ENCODE results near the gene FBXO38. TPM values are rescaled to one million over a fixed set of nuclear protein-coding genes. Genes with fewer than 3 reads are reported as not detected.

The FBXO38 gene
- total RNA-seq, 1 donor from 2014 or later, result 51.5 TPM

- peaks cover 21% of the 10 kb centered on the region for H3K36me3 Mint-ChIP-seq
- peaks cover 33% of the 10 kb centered on the region for H3K4me1 Mint-ChIP-seq (ENCODE audit: unreplicated experiment)
- no peaks in the 10 kb centered on the region for H3K9me3 Mint-ChIP-seq
- H3K27me3 Mint-ChIP-seq, result no peaks in the 10 kb centered on the region
- peak overlapping the region; percentile 95 for H3K4me3 Mint-ChIP-seq
- no peak for DNase-seq (ENCODE audit: extremely low spot score, unreplicated experiment)
- H3K27ac Mint-ChIP-seq, result peak overlapping the region; percentile 98
- TF ChIP-seq CTCF (conservative IDR thresholded peaks at IDR 0.05), result no peak
Measured at GRCh38 chr5:148385094-148385493, 1.3 kb downstream of the FBXO38 start.

- Mint-ChIP-seq H3K9me3 (no peaks in the 10 kb centered on the region), H3K27me3 (no peaks in the 10 kb centered on the region), H3K4me1 (ENCODE audit: unreplicated experiment) (peaks cover 36% of the 10 kb centered on the region), H3K27ac (peak overlapping the region; percentile 98), H3K36me3 (peaks cover 22% of the 10 kb centered on the region), H3K4me3 (peak overlapping the region; percentile 95)
- no peak for TF ChIP-seq CTCF (conservative IDR thresholded peaks at IDR 0.05)
- no peak for DNase-seq (ENCODE audit: extremely low spot score, unreplicated experiment)
Measured at GRCh38 chr5:148386041-148386440, 2.3 kb downstream of the FBXO38 start.

- DNase-seq (ENCODE audit: extremely low spot score, unreplicated experiment), result no peak
- no peaks in the 10 kb centered on the region for H3K27me3 Mint-ChIP-seq
- peaks cover 24% of the 10 kb centered on the region for H3K36me3 Mint-ChIP-seq
- H3K4me1 Mint-ChIP-seq (ENCODE audit: unreplicated experiment), result peaks cover 42% of the 10 kb centered on the region
- no peak for TF ChIP-seq CTCF (conservative IDR thresholded peaks at IDR 0.05)
- H3K4me3 Mint-ChIP-seq, result no peak overlapping the region
- no peaks in the 10 kb centered on the region for H3K9me3 Mint-ChIP-seq
- no peak overlapping the region for H3K27ac Mint-ChIP-seq
Measured at GRCh38 chr5:148387325-148387724, 3.6 kb downstream of the FBXO38 start.

GRCh38 chr5:148388696-148389095, 4.9 kb downstream of the FBXO38 start:
- Mint-ChIP-seq H3K36me3 (peaks cover 21% of the 10 kb centered on the region), H3K27me3 (no peaks in the 10 kb centered on the region), H3K27ac (no peak overlapping the region), H3K4me3 (peak overlapping the region; percentile 35), H3K4me1 (ENCODE audit: unreplicated experiment) (peaks cover 46% of the 10 kb centered on the region), H3K9me3 (no peaks in the 10 kb centered on the region)
- no peak for DNase-seq (ENCODE audit: extremely low spot score, unreplicated experiment)
- no peak for TF ChIP-seq CTCF (conservative IDR thresholded peaks at IDR 0.05)

- peaks cover 29% of the 10 kb centered on the region for H3K4me1 Mint-ChIP-seq (ENCODE audit: unreplicated experiment)
- H3K9me3 Mint-ChIP-seq, result no peaks in the 10 kb centered on the region
- no peak overlapping the region for H3K4me3 Mint-ChIP-seq
- H3K27me3 Mint-ChIP-seq, result no peaks in the 10 kb centered on the region
- TF ChIP-seq CTCF (conservative IDR thresholded peaks at IDR 0.05), result no peak
- H3K27ac Mint-ChIP-seq, result no peak overlapping the region
- no peak for DNase-seq (ENCODE audit: extremely low spot score, unreplicated experiment)
- peaks cover 18% of the 10 kb centered on the region for H3K36me3 Mint-ChIP-seq
Measured at GRCh38 chr5:148390914-148391313, 7.2 kb downstream of the FBXO38 start.

GRCh38 chr5:148391422-148391821, 7.7 kb downstream of the FBXO38 start:
- Mint-ChIP-seq H3K27me3 (no peaks in the 10 kb centered on the region), H3K4me1 (ENCODE audit: unreplicated experiment) (peaks cover 25% of the 10 kb centered on the region), H3K36me3 (peaks cover 18% of the 10 kb centered on the region), H3K27ac (no peak overlapping the region), H3K9me3 (no peaks in the 10 kb centered on the region), H3K4me3 (no peak overlapping the region)
- no peak for DNase-seq (ENCODE audit: extremely low spot score, unreplicated experiment)
- no peak for TF ChIP-seq CTCF (conservative IDR thresholded peaks at IDR 0.05)

Data from type B pancreatic cell (in vitro differentiated cells).